ENCODE results near the gene SCAMP3. TPM values are rescaled to one million over a fixed set of nuclear protein-coding genes. Genes with fewer than 3 reads are reported as not detected.

SCAMP3 gene
- total and polyA plus RNA-seq, 7 experiments from 2014 or later = 50.8 to 219 (median 110) TPM

DNA sequence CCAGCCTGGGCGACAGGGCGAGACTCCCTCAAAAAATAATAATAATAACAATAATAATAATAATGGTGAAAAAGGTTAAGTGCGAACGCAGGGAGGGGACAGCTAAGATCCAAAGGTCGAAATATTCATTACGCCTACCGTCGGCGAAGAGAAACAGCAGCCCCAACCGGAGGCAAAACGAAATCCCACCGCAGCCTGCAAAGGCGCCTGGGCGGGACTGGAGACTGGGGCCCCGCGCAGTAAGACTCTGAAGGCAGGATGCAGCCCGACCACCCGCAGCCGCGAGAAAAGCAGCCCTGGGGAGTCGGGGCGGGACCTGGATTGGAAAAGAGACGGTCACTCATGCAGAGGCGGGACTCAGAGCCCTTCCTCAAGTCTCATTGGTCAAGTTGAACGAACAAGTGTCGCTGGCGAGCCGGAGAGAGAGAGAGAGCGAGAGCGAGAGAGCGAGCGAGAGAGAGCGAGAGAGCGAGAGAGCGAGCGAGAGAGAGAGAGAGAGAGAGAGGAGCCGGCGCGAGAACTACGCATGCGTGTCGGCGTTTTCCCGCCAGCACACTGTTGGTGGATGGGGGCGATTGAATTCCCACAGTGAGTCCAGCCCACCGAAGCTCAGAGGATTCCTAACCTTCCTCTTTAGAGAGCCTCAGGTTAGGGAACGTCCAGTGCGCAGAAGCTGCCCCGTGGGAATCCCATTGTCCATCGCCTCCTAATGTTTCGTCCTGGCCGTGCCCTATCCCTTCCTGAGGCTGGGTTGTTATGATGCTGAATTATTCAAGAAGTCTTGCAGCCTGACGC is 17.6 kb downstream of the SCAMP3 start:
- Histone ChIP-seq H3K9me3 (ENCODE audit: control insufficient read depth in 2 of 3, low read length in 3 of 3) (no peaks in the 10 kb centered on the region), H3K4me1 (ENCODE audit: control insufficient read depth in 2 of 2, insufficient read depth in 2 of 2, low read length in 2 of 2) (peaks cover 19 to 20% of the 10 kb centered on the region in 2 donors), H3K27ac (ENCODE audit: low read depth, low read length) (peak overlapping the region; percentile 73), H3K36me3 (ENCODE audit: control insufficient read depth in 2 of 3, insufficient read depth in 3 of 3, low read length in 3 of 3) (no peaks in the 10 kb centered on the region), H3K27me3 (ENCODE audit: control insufficient read depth in 2 of 2, insufficient read depth in 2 of 2, low read length in 2 of 2) (no peaks in the 10 kb centered on the region), H3K4me3 (ENCODE audit: low read length) (peak overlapping the region; percentile 63)
- Mint-ChIP-seq H3K27ac (peak overlapping the region; percentile 94 to 100 (median 98)), H3K27me3 (peaks cover 0 to 6% (median 3%) of the 10 kb centered on the region in 5 donors), H3K9me3 (peaks cover 0 to 8% (median 0%) of the 10 kb centered on the region in 11 donors), H3K36me3 (peaks cover 0 to 5% (median 0%) of the 10 kb centered on the region in 5 donors), H3K4me1 (peaks cover 31 to 50% (median 44%) of the 10 kb centered on the region in 7 donors), H3K4me3 (peak overlapping the region; percentile 84 to 97 (median 91))
- DNase-seq (peak; percentile 76 to 96 (median 94)), ATAC-seq (peak; percentile 92)
- CTCF ChIA-PET = interaction anchor here (0.6 to 1.9 kb wide), 6 partner anchors 8 to 1600 kb away, joined by 3 to 8 read pairs (median 3); no protein-coding TSS in a partner anchor
- intact Hi-C loops (cut with micrococcal nuclease) = loop anchor here (1.0 to 5.0 kb wide), 14 partner anchors 17 to 1093 kb away; partner anchors contain the start of genes HCN3 (in 2 of the 2), KRTCAP2 (in 2 of the 2), SCAMP3 (in 2 of the 2) and TRIM46 (in 2 of the 2)
- POLR2A ChIA-PET = interaction anchor here (0.6 to 3.8 kb wide), 23 partner anchors 11 to 970 kb away, joined by 3 to 20 read pairs (median 4); partner anchors contain the start of genes CLK2, ENTREP3, FDPS and KRTCAP2

DNA sequence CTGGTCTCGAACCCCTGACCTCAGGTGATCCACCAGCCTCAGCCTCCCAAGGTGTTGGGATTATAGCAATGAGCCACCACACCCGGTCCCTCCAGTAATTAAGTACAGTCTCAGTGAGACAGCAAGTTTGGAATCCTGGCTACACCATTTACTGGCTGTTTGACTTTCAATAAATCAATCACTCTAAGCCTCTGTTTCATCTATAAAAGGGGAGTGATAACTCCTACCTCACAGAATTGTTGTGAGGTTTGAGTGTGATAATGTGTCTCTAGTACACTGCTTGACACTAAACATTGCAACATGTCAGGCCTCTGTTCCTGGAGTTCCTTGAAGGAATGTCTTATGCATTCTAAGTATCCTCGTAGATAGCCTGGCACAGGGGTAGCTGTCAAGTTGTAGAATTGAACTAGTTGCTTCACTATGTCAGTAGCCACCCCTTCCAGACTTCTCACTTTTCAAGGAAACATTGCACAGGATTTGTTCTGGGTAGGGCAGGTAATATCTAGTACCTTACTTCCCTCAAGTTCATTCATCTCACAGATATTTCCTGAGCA is 19.3 kb downstream of the SCAMP3 start:
- H3K27me3 ChIP-seq (ENCODE audit: control insufficient read depth in 2 of 2, insufficient read depth in 2 of 2, low read length in 2 of 2) = no peaks in the 10 kb centered on the region
- Mint-ChIP-seq H3K27ac (peak overlapping the region; percentile 84 to 100 (median 95)), H3K27me3 (peaks cover 0 to 6% (median 3%) of the 10 kb centered on the region in 5 donors), H3K4me1 (peaks cover 31 to 53% (median 44%) of the 10 kb centered on the region in 7 donors), H3K4me3 (peak overlapping the region; percentile 85 to 97 (median 91)), H3K36me3 (peaks cover 0 to 6% (median 3%) of the 10 kb centered on the region in 5 donors), H3K9me3 (peaks cover 0 to 8% (median 0%) of the 10 kb centered on the region in 11 donors)
- POLR2A ChIA-PET = interaction anchor here (0.6 to 3.8 kb wide), 7 partner anchors 11 to 69 kb away, joined by 3 to 20 read pairs (median 4); partner anchors contain the start of genes KRTCAP2 and TRIM46
- no peak for ATAC-seq
- intact Hi-C loops (cut with micrococcal nuclease) = loop anchor here (5.0 kb wide), 4 partner anchors 71 to 1094 kb away; partner anchors contain the start of genes CCT3 (in 1 of the 2), KRTCAP2 (in 1 of the 2), PMVK (in 1 of the 2) and SLC50A1 (in 1 of the 2)
- no peak overlapping the region for H3K4me3 ChIP-seq (ENCODE audit: low read length)
- H3K27ac ChIP-seq (ENCODE audit: low read depth, low read length) = peak overlapping the region; percentile 73
- CTCF ChIA-PET = interaction anchor here (0.7 to 1.9 kb wide), 5 partner anchors 8 to 81 kb away, joined by 3 to 10 read pairs (median 6); no protein-coding TSS in a partner anchor
- H3K4me1 ChIP-seq (ENCODE audit: control insufficient read depth in 2 of 2, insufficient read depth in 2 of 2, low read length in 2 of 2) = peaks cover 19 to 20% of the 10 kb centered on the region in 2 donors
- no peaks in the 10 kb centered on the region for H3K9me3 ChIP-seq (ENCODE audit: control insufficient read depth in 2 of 3, low read length in 3 of 3)
- no peak for DNase-seq
- peaks cover 0 to 5% (median 0%) of the 10 kb centered on the region in 3 experiments for H3K36me3 ChIP-seq (ENCODE audit: control insufficient read depth in 2 of 3, insufficient read depth in 3 of 3, low read length in 3 of 3)

DNA sequence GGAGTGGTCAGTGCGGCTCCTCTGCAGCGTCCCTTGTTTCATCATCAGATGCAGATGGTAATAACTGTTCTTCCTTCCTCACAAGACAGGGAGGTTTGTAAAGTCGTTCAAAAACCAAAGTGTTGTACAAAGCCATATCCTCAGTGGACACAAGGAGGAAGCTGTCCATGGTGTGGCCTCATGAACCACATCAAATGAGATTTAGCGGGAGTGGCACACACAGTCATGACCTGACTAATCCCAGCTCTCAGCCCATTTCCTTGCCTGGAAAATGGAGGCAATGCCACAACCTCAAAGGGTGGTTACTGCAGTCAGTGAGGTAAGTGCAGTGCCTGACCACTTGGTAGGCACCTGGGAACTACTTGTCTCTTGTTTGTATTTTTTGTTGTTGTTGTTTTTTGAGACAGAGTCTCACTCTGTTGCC is 20.3 kb downstream of the SCAMP3 start:
- CTCF ChIA-PET = interaction anchor here (1.2 to 2.5 kb wide), 3 partner anchors 9 to 23 kb away, joined by 3 to 10 read pairs (median 8); no protein-coding TSS in a partner anchor
- peaks cover 0 to 12% (median 5%) of the 10 kb centered on the region in 5 donors for H3K36me3 Mint-ChIP-seq
- ATAC-seq (peak; percentile 26), DNase-seq (no peak)
- no peaks in the 10 kb centered on the region for H3K27me3 ChIP-seq (ENCODE audit: control insufficient read depth in 2 of 2, insufficient read depth in 2 of 2, low read length in 2 of 2)
- H3K9me3 ChIP-seq (ENCODE audit: control insufficient read depth in 2 of 3, low read length in 3 of 3) = no peaks in the 10 kb centered on the region
- H3K9me3 Mint-ChIP-seq = peaks cover 0 to 8% (median 0%) of the 10 kb centered on the region in 11 donors
- peak overlapping the region in 7 of 10 donors; percentile 78 to 92 (median 88) for H3K4me3 Mint-ChIP-seq
- H3K4me1 ChIP-seq (ENCODE audit: control insufficient read depth in 2 of 2, insufficient read depth in 2 of 2, low read length in 2 of 2) = peaks cover 19 to 20% of the 10 kb centered on the region in 2 donors
- H3K27me3 Mint-ChIP-seq = peaks cover 0 to 6% (median 3%) of the 10 kb centered on the region in 5 donors
- peaks cover 0 to 15% (median 0%) of the 10 kb centered on the region in 3 experiments for H3K36me3 ChIP-seq (ENCODE audit: control insufficient read depth in 2 of 3, insufficient read depth in 3 of 3, low read length in 3 of 3)
- H3K27ac ChIP-seq (ENCODE audit: low read depth, low read length) = peak overlapping the region; percentile 49
- no peak overlapping the region for H3K4me3 ChIP-seq (ENCODE audit: low read length)
- POLR2A ChIA-PET = interaction anchor here (0.6 to 3.8 kb wide), 9 partner anchors 8 to 170 kb away, joined by 3 to 20 read pairs (median 4); partner anchors contain the start of genes RUSC1, SCAMP3 and THBS3
- intact Hi-C loops (cut with micrococcal nuclease) = loop anchor here (1.0 to 5.0 kb wide), 5 partner anchors 23 to 1095 kb away; partner anchors contain the start of genes CCT3 (in 1 of the 2), KRTCAP2 (in 1 of the 2), PMVK (in 1 of the 2) and SLC50A1 (in 1 of the 2)
- peaks cover 31 to 53% (median 44%) of the 10 kb centered on the region in 7 donors for H3K4me1 Mint-ChIP-seq
- H3K27ac Mint-ChIP-seq = peak overlapping the region; percentile 73 to 98 (median 91)

DNA sequence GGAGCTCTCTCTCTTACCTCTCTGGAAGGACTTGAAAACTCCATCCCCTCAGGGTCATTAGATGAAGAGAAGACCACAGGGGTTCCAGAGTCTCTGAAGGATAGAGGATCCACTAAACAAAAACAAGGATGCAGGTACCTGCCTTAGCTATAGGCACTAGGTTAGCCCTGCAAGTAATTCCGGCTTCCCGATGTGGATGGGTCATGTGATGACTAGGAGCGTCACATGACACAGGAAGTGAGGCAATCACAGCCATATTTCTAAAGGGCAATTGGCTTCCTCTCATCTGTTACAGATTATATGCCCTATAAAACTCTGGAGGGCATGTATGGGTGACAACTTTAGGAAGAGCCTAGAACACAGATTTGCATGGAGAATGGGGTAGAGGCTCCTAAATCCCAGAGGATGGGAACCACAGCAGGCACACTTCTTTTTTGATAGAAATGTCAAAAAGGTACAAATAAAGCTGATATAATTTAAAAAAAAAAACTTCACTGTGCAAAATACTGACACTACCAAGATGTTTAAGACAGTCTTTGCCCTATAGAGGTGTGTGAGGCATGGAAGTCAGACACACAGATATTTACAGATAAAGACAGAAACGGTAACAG is 21.0 kb downstream of the SCAMP3 start:
- ChIA-PET CTCF (interaction anchor here (1.2 to 2.5 kb wide), 3 partner anchors 9 to 22 kb away, joined by 3 to 10 read pairs (median 8); no protein-coding TSS in a partner anchor), POLR2A (interaction anchor here (0.6 to 2.0 kb wide), 11 partner anchors 9 to 79 kb away, joined by 3 to 8 read pairs (median 4); partner anchors contain the start of genes CLK2, RUSC1, SCAMP3 and THBS3)
- H3K36me3 ChIP-seq (ENCODE audit: control insufficient read depth in 2 of 3, insufficient read depth in 3 of 3, low read length in 3 of 3) = peaks cover 0 to 22% (median 0%) of the 10 kb centered on the region in 3 experiments
- intact Hi-C loops (cut with micrococcal nuclease) = loop anchor here (1.0 to 5.0 kb wide), 5 partner anchors 22 to 1096 kb away; partner anchors contain the start of genes CCT3 (in 1 of the 2), KRTCAP2 (in 1 of the 2), PMVK (in 1 of the 2) and SLC50A1 (in 1 of the 2)
- H3K9me3 ChIP-seq (ENCODE audit: control insufficient read depth in 2 of 3, low read length in 3 of 3) = no peaks in the 10 kb centered on the region
- Mint-ChIP-seq H3K36me3 (peaks cover 0 to 16% (median 5%) of the 10 kb centered on the region in 5 donors), H3K4me1 (peaks cover 30 to 56% (median 43%) of the 10 kb centered on the region in 7 donors), H3K27ac (peak overlapping the region; percentile 73 to 98 (median 91)), H3K27me3 (peaks cover 0 to 6% (median 3%) of the 10 kb centered on the region in 5 donors), H3K9me3 (peaks cover 0 to 8% (median 0%) of the 10 kb centered on the region in 11 donors), H3K4me3 (peak overlapping the region; percentile 79 to 92 (median 88))
- DNase-seq (peak in 8 of 9 donors; percentile 62 to 74 (median 70)), ATAC-seq (peak; percentile 42)
- peaks cover 19 to 20% of the 10 kb centered on the region in 2 donors for H3K4me1 ChIP-seq (ENCODE audit: control insufficient read depth in 2 of 2, insufficient read depth in 2 of 2, low read length in 2 of 2)
- H3K4me3 ChIP-seq (ENCODE audit: low read length) = peak overlapping the region; percentile 65
- H3K27me3 ChIP-seq (ENCODE audit: control insufficient read depth in 2 of 2, insufficient read depth in 2 of 2, low read length in 2 of 2) = no peaks in the 10 kb centered on the region
- peak overlapping the region; percentile 49 for H3K27ac ChIP-seq (ENCODE audit: low read depth, low read length)

DNA sequence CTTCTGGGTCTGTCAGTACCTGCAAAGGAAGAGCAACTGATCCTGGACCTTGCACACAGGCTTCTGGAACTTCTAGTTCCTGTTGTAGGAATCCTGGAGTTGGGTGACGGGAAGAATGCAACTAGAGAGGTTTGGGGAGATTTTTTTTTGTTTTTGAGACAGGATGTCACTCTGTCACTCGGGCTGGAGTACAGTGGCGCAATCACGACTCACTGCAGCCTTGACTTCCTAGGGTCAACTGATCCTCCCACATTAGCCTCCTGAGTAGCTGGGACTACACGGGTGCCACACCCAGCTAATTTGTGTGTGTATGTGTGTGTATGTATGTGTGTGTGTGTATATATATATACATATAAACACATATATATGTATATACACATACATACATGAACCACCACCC is 25.7 kb downstream of the SCAMP3 start:
- Histone ChIP-seq H3K4me3 (ENCODE audit: low read length) (no peak overlapping the region), H3K4me1 (ENCODE audit: control insufficient read depth in 2 of 2, insufficient read depth in 2 of 2, low read length in 2 of 2) (peaks cover 3 to 4% of the 10 kb centered on the region in 2 donors), H3K27me3 (ENCODE audit: control insufficient read depth in 2 of 2, insufficient read depth in 2 of 2, low read length in 2 of 2) (no peaks in the 10 kb centered on the region), H3K36me3 (ENCODE audit: control insufficient read depth in 2 of 3, insufficient read depth in 3 of 3, low read length in 3 of 3) (peaks cover 0 to 29% (median 0%) of the 10 kb centered on the region in 3 experiments), H3K9me3 (ENCODE audit: control insufficient read depth in 2 of 3, low read length in 3 of 3) (no peaks in the 10 kb centered on the region), H3K27ac (ENCODE audit: low read depth, low read length) (no peak overlapping the region)
- Mint-ChIP-seq H3K36me3 (peaks cover 0 to 23% (median 4%) of the 10 kb centered on the region in 5 donors), H3K27me3 (no peaks in the 10 kb centered on the region), H3K27ac (peak overlapping the region in 2 of 9 donors; percentile 8 to 15), H3K9me3 (no peaks in the 10 kb centered on the region), H3K4me1 (peaks cover 9 to 28% (median 16%) of the 10 kb centered on the region in 7 donors), H3K4me3 (no peak overlapping the region)
- ChIA-PET CTCF (interaction anchor here (0.6 kb wide), 1 partner anchor 471 kb away, joined by 4 read pairs; no protein-coding TSS in a partner anchor), POLR2A (interaction anchor here (0.5 kb wide), 1 partner anchor 657 kb away, joined by 3 read pairs; no protein-coding TSS in a partner anchor)
- intact Hi-C loops (cut with micrococcal nuclease) = no loop called here
- DNase-seq (no peak), ATAC-seq (no peak)

All from naive thymus-derived CD4-positive, alpha-beta T cell (primary cell).